Mesothelial cell of epicardium (in vitro differentiated cells): ENCODE results near the gene GGACT. TPM values are rescaled to one million over a fixed set of nuclear protein-coding genes. Genes with fewer than 3 reads are reported as not detected.
A peak's percentile ranks its signal among the peaks of the same experiment; 100 is the strongest.

Experiments used
- DNase-seq, 2 experiments: peaks; one replicate each; pipeline ENCODE4 v3.0.0; 2021; ENCODE audit warnings: low spot score in 2 of 2; ENCODE audit not compliant: unreplicated experiment in 2 of 2
- H3K27ac Mint-ChIP-seq: 2 replicates; pipeline ENCODE4 v1.8.0; 2021; ENCODE audit warnings: mixed read lengths
- H3K27me3 Mint-ChIP-seq: 2 replicates; pipeline ENCODE4 v1.8.0; 2021; ENCODE audit warnings: low read depth, mixed read lengths
- H3K36me3 Mint-ChIP-seq: 2 replicates; pipeline ENCODE4 v1.8.0; 2021; ENCODE audit warnings: mixed read lengths
- H3K4me1 Mint-ChIP-seq: 2 replicates; pipeline ENCODE4 v1.8.0; 2021; ENCODE audit warnings: mixed read lengths
- H3K4me3 Mint-ChIP-seq: 2 replicates; pipeline ENCODE4 v1.8.0; 2021; ENCODE audit warnings: mild to moderate bottlenecking, moderate library complexity, mixed read lengths
- H3K9me3 Mint-ChIP-seq: 2 replicates; pipeline ENCODE4 v1.8.0; 2021; ENCODE audit warnings: mixed read lengths
- total RNA-seq: library from RNA; stranded (reverse); gene quantifications from 3 replicates; pipeline ENCODE4 v1.2.1, GENCODE V29; 2021
- TF ChIP-seq, protein P1 (sequence below): fragments of 200-600 bp; sonication (generic); IDR thresholded peaks from one replicate; pipeline ENCODE4 v1.5.0; 2021; ENCODE audit warnings: antibody characterized with exemption; ENCODE audit not compliant: unreplicated experiment

Gene GGACT
- total RNA-seq, 1 donor from 2014 or later, result 6.6 TPM

DNA sequence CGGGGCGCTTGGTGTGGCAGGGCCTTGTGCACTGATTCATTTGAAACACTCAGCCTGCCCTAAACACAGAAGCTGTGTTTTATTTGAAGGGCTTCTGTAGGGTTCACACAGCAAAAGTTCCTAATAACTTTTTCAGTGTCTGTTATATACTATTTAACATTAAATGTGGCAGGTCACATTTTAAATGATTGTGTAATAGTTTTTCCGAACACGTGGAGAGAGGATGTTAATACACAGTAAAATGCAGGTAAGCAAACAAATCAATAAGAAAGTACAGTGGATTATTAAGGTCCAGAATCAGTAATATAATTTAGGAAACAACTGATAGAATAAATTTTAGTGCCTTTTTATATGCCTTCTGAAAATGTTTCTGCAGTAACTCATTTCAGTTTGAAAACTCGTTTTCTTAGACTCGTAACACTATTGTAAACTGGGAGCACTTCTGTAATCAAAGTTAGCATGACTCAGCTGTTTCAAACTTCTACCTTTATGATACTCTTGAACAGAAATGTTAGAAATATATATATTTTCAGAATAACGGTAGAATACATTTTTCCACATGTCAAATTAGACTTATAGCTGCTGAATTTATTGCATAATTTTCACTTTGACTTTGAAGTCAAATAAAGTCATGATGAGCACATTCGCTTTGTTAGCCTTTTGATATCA lies 70.1 kb downstream of the GGACT start:
- Mint-ChIP-seq H3K4me1 (peaks cover 2% of the 10 kb centered on the region), H3K4me3 (no peak overlapping the region), H3K27ac (no peak overlapping the region), H3K9me3 (no peaks in the 10 kb centered on the region), H3K27me3 (no peaks in the 10 kb centered on the region), H3K36me3 (peaks cover under 1% of the 10 kb centered on the region)
- no peak for DNase-seq
- TF ChIP-seq, protein P1, sequence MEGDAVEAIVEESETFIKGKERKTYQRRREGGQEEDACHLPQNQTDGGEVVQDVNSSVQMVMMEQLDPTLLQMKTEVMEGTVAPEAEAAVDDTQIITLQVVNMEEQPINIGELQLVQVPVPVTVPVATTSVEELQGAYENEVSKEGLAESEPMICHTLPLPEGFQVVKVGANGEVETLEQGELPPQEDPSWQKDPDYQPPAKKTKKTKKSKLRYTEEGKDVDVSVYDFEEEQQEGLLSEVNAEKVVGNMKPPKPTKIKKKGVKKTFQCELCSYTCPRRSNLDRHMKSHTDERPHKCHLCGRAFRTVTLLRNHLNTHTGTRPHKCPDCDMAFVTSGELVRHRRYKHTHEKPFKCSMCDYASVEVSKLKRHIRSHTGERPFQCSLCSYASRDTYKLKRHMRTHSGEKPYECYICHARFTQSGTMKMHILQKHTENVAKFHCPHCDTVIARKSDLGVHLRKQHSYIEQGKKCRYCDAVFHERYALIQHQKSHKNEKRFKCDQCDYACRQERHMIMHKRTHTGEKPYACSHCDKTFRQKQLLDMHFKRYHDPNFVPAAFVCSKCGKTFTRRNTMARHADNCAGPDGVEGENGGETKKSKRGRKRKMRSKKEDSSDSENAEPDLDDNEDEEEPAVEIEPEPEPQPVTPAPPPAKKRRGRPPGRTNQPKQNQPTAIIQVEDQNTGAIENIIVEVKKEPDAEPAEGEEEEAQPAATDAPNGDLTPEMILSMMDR, result no peak

DNA sequence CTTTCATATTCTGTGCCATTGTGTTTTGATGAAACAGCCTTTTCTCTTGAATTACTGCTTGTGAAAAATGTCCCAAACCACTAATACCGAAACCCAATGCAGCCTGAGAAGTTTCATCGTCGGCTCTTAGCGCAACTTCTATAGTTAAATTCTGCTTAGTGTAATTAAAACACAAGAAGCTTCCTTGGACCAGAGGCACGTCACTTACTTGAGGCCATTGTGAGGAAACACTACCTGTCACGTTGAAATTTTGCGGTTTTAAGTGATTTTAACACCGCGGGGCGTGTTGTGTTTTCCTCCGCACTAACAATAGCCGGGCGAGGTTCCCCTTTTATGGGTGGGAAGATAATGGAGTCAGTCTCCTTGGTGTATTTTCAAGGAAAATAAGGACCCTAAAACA lies 70.9 kb downstream of the GGACT start:
- TF ChIP-seq, protein P1, result no peak
- H3K4me1 Mint-ChIP-seq, result peaks cover 2% of the 10 kb centered on the region
- H3K27me3 Mint-ChIP-seq, result no peaks in the 10 kb centered on the region
- H3K4me3 Mint-ChIP-seq, result no peak overlapping the region
- H3K36me3 Mint-ChIP-seq, result no peaks in the 10 kb centered on the region
- no peak for DNase-seq
- no peak overlapping the region for H3K27ac Mint-ChIP-seq
- no peaks in the 10 kb centered on the region for H3K9me3 Mint-ChIP-seq

DNA sequence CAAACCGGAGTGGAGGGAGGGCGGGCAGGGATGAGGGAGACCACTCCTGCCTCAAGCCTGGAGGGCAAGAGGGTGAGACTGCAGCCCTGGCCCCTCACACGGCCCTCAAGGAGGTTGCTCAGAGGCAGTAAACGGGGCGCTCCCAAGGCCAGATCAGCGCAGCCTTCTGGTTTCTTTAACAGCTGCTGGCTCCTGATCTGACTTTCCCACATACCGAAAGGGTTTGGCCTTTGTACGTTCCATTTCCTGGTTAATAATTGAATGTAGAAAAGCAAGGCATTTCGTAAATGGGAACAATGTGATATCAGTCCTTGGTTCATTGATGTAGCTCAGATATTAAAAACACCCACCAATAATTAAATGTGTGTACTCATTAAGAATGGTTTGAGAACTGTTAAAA lies 71.5 kb downstream of the GGACT start:
- no peaks in the 10 kb centered on the region for H3K9me3 Mint-ChIP-seq
- TF ChIP-seq, protein P1, result no peak
- no peak overlapping the region for H3K4me3 Mint-ChIP-seq
- no peak for DNase-seq
- no peaks in the 10 kb centered on the region for H3K27me3 Mint-ChIP-seq
- H3K4me1 Mint-ChIP-seq, result no peaks in the 10 kb centered on the region
- H3K36me3 Mint-ChIP-seq, result no peaks in the 10 kb centered on the region
- H3K27ac Mint-ChIP-seq, result no peak overlapping the region

DNA sequence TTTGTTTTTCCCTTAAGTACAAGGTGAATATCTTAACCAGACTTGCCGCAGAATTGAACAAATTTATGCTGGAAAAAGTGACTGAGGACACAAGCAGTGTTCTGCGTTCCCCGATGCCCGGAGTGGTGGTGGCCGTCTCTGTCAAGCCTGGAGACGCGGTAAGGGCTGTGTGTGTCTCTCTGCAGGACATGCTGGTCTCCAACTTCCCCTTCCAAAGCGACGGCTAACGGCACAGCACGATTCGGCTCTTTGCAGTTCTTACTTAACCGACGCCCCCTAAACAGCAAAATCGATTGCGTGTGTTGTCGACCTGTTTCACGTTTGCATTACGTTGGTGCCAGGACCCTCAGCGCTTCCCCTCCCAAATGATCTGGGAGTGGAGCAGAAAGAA lies 73.2 kb downstream of the GGACT start:
- no peak overlapping the region for H3K27ac Mint-ChIP-seq
- no peak overlapping the region for H3K4me3 Mint-ChIP-seq

DNA sequence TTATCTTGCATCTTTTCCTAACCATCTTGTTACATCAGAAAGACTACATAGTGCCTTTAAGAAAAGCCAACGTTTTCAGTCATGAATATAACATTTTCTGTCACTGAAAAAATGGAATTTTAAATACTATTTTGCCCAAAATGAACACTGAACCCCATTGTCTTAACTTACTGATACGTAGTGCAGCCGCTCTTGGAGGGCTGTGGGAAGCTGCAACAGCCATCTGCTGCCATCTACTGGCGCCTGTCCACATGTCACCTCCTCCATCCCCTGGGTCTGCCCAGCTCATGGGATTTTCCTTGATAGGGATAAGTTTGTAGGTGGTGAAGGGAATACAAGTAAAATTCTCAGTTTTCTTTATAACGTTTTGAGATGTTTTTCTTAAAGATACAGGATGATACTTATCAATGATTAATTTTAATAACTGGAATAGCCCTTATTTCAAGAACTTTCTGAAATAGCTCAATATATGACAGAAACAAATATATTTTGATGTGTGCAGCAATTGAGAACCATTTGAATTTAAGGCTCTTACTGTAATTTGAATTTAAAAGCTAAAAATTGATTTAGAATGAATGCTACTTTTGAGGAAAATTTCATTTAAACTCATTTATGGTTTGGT lies 73.7 kb downstream of the GGACT start:
- H3K27ac Mint-ChIP-seq, result no peak overlapping the region
- no peaks in the 10 kb centered on the region for H3K9me3 Mint-ChIP-seq
- no peaks in the 10 kb centered on the region for H3K36me3 Mint-ChIP-seq
- peak; percentile 53 to 81 for DNase-seq
- TF ChIP-seq, protein P1, result peak; percentile 71
- peaks cover 8% of the 10 kb centered on the region for H3K4me1 Mint-ChIP-seq
- H3K4me3 Mint-ChIP-seq, result no peak overlapping the region
- H3K27me3 Mint-ChIP-seq, result no peaks in the 10 kb centered on the region

More for the DNA sequence above, 73.2 kb downstream of the GGACT start:
- Mint-ChIP-seq H3K27me3 (no peaks in the 10 kb centered on the region), H3K4me1 (peaks cover 4% of the 10 kb centered on the region), H3K9me3 (no peaks in the 10 kb centered on the region), H3K36me3 (no peaks in the 10 kb centered on the region)
- DNase-seq, result no peak
- TF ChIP-seq, protein P1, result no peak
